HG03025 (cell line): ENCODE measurements around the gene LRGUK.
"Not testable (repeated sequence)": the region's sequence is repeated elsewhere in the genome, so short reads cannot be mapped to it uniquely, and the experiment has no call there.

ENCODE experiments used
- ATAC-seq: cut with Tn5 transposase; IDR thresholded peaks from one replicate; pipeline ENCODE4 v1.9.1; 2021; ENCODE audit warnings: mild to moderate bottlenecking, moderate library complexity; ENCODE audit not compliant: unreplicated experiment, low FRiP score

The LRGUK gene

GRCh38 chr7:134231296-134231695 is 104.2 kb downstream of the LRGUK start:
- not testable (repeated sequence) for ATAC-seq

DNA sequence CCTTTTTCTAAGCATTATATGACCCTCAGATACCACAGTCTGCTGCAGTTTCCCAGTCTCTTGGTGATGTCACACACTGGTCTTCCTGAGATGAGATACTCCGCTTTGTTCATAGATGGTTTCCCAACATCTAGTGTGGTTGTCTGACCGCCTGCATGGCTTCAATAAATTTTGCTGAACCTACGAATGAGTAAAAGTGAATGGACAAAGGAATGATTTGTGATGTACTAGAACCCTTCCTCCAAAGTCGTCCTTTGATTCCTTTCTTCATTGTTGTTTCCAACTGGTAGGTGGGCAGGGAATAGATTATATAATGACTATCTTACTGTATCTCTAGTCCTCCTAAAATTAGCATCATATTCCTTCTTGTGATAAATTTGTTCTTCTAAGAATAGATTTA is 107.1 kb downstream of the LRGUK start:
- no peak for ATAC-seq

DNA sequence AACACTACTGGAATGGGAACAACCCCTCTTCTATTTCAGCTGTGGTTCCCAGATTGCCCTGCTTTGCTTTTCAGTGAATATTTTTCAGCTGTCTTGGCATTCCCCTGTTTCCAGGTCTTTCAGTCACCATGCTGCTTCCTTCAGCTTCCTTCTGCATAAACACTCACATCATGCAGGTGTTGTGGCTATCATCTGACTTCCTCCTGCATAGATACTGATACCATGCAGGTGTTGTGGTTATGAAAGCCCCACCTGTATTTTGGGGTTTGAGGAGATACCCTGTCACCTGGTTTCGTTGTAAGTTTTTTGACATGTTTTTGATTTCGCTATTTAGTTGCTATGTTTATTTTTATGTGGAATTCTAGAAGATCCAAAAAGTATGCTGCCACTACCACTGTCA is 118.1 kb downstream of the LRGUK start:
- no peak for ATAC-seq

- ATAC-seq = no peak
Measured at GRCh38 chr7:134246347-134246746, 119.2 kb downstream of the LRGUK start.

DNA sequence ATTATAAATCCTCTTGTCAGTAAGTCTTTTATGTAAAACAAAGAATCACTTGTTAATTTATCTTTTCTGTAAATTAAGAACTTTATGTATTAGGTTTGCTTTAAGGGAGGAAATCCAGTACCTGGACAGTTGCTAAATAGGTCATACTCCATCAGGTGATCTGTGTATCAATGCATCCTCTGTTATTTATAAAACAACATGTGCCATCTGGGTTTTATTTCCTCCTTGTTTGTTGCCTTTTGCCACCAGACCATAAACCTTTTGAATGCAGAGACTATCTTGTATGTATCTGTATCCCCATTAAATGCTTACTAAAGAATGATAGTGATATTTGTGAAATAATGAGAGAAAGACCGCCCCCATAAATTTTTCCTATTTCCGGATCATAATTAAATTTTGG is 119.6 kb downstream of the LRGUK start:
- ATAC-seq = no peak

DNA sequence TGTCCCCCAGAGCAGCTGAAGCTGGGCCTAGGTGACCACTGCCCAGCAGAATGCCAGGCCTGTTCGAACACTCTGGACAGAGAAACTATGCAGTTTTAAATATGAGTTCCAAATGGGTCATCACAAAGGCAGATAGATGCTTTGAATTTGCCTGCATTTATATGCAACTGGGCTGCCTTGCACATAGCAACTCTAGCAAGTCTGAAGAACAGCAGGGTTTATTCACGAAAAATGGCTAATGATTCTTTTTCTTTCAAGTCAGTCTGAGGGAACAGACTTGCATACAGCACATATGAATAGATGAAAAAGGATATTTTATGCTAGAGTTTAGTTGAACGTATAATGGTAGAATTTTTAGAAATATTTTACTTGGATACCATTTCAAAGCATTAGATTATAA is 121.1 kb downstream of the LRGUK start:
- ATAC-seq = no peak

- ATAC-seq = no peak
Measured at GRCh38 chr7:134254311-134254710, 127.2 kb downstream of the LRGUK start.

DNA sequence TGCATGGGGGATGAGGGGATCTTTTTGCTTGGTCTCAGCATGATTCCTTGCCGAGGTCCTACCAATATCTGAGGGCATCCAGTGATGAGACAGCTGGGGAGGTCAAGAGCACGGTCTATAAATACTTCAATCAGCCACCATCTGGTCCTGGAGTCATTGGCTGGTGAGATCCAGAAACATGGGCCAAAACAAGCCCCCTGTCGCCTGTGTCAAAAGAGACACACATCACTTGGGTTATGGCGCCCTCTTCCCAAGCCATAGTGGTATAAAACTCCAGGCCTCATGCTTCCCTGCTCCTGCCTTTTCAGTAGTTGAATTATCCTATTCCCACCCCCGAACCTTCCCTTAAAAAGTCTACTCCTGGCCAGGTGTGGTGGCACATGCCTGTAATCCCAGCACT is 128.7 kb downstream of the LRGUK start:
- ATAC-seq = no peak

DNA sequence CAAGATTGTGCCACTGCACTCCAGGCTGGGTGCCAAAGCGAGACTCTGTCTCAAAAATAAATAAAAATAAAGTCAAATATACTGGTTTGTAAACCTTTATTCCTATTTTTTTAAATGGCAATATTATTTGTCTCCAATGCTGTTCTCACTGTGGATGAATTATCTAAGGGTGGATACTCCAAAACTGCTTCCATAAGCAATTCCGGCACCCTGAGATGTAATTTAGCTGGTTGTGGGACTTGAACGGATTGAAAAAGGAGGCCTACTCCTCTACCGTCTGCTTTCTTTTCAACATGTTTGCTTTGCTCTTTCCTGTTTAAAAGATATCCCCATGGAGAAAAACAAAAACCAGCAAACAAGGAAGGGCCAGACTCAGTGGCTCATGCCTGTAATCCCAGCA is 135.2 kb downstream of the LRGUK start:
- no peak for ATAC-seq

DNA sequence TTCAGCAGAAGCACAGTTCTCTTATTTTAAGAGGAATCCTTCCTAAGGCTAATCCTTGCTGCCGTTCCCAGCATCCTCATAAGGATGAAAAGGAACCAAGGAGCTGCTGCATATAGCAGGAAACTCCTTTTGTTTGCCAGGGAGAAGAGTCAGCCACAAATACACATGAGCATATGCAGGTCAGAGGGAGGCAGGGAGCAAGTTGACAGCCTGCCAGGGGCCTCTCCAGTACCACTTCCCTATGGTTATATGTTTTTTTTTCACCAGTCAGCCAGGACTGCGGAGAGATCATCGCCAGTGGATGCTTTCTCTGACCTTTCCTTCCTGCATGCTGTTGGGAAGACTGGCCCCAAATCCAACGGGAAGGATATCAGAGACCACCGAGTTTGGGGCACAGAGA is 149.8 kb downstream of the LRGUK start:
- no peak for ATAC-seq

DNA sequence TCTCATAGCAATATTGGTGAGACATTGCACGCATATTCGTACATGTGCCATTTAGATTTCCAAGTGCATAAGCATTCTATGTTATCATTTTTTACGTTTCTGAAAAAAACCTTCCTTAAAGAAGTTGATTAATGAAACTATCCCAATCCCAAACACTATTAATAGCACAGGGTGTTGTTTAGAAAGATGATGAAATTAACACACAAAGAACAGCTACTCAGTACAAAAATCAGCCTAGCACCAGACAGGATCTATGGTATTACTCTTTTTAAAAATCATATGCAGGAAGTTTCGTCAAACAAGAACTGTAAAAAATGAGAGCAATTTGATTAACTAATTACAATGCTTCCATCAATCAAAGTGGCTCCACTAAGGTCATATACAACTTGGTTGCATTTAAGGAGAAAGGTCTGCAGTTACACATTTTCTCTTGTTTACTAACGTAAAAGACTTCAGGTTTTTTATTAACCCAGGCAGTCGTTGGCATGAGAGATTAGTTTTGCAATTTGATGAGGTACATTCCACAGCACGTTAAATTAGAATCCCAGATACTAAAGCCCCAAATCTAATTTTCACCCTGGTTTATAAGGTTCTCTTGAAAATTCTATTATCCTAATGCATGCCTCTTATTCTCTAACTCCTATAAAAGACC is 151.5 kb downstream of the LRGUK start:
- no peak for ATAC-seq

DNA sequence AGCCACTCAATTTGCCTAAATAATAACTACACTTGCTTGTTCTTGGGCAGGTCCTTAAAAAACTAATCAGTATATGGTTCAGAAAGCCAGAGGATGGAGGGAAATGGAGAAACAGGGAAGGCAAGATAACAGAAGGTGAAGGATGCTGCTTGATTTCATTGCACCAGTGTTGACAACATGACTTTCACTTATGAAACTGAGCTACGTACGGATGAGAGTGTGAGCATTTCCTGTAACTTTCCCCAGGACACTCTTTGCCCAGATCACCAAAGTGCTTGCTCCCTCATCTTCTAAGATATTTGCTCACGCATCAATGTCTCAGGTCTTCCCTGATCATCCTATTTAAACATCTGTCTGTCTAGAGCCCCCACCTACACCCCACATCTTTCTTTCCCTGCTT is 152.2 kb downstream of the LRGUK start:
- no peak for ATAC-seq

- no peak for ATAC-seq
Measured at GRCh38 chr7:134279898-134280297, 152.8 kb downstream of the LRGUK start.

DNA sequence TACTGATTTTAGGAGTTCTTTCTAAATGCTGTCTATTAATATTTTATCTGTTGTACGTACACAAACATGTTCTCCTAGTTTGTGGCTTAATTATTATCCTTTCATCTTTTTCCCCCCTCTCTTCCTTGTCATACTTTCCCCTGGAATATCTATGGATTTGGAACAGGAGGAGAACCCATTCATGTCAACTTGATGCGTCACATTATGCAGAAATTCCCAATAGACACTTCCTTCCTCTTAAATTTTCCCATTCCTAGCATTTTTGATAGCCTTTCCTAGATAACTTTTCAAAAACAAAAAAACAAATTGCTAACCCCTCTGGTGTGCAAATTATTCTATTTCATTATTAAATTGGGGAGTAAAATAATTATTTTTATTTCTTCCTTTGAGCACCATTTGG is 153.4 kb downstream of the LRGUK start:
- no peak for ATAC-seq

DNA sequence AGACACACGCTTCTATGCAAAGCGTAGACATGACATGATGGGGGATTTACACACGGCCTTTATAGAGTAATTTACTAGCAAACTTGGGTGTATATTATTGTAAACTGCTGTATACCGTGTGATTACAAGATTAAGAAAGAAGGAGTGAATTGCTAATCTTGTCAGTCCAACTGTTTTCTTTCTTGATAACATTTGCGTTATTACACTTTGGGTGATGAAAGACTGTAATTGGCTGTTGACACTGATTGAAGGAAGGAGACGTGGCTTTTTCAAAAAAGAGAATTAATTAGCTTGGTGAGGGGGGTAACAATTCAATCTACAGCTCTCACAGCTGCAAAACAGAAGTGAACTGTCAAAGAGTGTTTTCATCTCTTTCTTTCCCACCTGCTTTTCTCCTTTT is 156.9 kb downstream of the LRGUK start:
- ATAC-seq = no peak

DNA sequence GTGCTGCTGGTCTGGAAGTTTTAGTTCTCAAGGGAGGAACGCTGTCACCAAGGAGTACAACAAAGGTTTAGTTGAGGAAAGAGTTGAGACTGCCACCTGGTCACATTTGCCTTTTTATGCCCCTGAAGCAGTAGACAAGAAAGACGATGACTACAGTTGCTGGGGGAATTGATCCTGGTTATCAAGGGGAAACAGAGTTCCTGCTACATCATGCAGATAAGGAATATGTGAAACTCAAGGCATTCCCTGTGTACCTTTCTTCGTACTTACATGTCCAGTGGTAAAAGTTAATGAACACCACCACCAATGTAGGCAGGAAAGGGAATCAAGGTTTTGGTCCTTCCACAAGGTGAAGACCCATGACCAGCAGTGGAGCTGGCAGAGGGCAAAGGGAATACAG is 157.8 kb downstream of the LRGUK start:
- no peak for ATAC-seq

GRCh38 chr7:134287916-134288659 is 160.9 kb downstream of the LRGUK start:
- ATAC-seq = no peak

DNA sequence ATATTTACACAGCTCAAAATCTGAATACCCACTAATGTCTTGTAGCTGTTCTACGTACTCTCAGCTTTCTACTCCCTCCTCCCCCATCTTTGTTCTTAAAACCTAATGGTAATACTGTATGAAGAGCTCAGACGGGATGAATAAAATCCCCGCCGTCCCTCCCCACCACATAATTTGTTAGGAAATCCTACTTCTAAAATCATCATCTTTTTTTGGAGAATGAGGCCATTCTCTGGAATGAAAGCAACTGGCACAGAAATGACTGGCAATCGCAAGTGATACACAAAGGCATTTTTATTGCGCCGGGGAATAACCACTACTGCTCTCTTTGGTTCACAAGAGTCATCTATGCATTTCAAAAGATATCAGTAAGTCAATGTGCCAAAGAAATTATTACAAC is 162.3 kb downstream of the LRGUK start:
- ATAC-seq = no peak

DNA sequence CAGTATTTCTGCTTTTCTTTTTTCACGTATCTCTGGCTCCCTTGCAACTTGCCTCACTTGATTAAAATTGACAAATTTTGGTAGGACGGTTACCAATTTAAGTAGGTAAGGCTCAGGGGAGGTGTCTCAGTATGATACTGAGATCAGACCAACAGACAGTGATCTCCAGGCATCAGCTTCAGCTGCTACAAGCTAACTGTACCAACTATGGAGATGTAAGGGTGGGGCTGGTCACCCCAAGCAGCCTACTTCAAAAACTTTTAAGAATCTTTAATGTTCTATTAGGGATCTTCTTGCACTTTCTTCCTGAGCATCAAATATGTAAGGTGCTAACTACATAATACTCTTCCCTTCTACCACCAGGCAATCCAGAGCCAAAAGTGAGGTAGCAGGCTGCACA is 162.7 kb downstream of the LRGUK start:
- no peak for ATAC-seq

DNA sequence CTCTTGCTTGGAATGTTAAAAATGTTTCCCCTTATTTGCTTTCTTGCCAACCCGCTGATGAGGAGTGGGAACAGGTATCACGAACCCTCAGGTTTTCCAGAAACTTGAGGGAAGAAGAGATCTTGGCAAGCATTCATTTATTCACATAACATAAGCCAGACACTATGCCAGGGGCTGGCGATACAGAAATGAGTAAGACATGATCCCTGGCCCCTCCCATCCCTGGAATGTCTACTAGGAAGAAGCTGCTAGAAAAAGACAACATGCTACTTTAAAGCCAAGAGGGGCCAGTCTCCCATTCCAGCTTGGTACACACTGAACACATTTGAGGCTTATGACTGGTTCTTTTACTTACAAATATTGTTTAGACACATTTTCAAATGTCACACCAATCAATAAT is 163.1 kb downstream of the LRGUK start:
- no peak for ATAC-seq

GRCh38 chr7:134293002-134293740 is 166.0 kb downstream of the LRGUK start:
- ATAC-seq = peak; percentile 100

GRCh38 chr7:134295982-134296381 is 168.8 kb downstream of the LRGUK start:
- not testable (repeated sequence) for ATAC-seq
